LNCAP (cell line): ENCODE measurements around the gene MFSD11.

Experiments
- CTCF ChIP-seq: fragments of 450-650 bp; IDR thresholded peaks from 2 replicates; pipeline ENCODE4 v1.5.1; 2017; ENCODE audit warnings: mild to moderate bottlenecking

The MFSD11 gene

GRCh38 chr17:76727745-76728456, 10.0 kb upstream of the MFSD11 start:
- no peak for TF ChIP-seq CTCF

DNA sequence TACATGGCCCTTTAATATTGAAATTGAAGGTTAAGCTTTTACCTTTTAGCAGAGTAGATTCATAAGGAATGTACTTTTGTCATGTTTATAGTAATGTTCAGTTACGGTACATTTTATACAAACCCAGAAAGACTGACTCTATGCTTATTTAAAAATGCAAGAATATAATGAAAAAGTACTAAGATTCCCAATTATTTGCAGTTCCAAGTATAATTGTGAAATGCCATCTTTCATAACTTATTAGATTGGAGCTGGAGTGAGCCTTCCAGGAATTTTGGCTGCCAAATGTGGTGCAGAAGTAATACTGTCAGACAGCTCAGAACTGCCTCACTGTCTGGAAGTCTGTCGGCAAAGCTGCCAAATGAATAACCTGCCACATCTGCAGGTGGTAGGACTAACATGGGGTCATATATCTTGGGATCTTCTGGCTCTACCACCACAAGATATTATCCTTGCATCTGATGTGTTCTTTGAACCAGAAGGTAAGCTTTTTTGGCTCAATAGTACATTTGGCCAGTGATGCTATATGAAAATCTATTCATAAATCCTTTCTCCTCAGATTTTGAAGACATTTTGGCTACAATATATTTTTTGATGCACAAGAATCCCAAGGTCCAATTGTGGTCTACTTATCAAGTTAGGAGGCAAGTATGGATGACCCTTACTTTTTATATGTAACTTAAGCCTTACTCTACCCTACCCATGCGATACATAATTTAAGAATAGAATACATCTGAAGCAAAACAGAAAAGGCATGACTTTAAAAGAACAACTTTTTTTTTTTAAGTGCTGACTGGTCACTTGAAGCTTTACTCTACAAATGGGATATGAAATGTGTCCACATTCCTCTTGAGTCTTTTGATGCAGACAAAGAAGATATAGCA, 4.9 kb upstream of the MFSD11 start:
- no peak for TF ChIP-seq CTCF

DNA sequence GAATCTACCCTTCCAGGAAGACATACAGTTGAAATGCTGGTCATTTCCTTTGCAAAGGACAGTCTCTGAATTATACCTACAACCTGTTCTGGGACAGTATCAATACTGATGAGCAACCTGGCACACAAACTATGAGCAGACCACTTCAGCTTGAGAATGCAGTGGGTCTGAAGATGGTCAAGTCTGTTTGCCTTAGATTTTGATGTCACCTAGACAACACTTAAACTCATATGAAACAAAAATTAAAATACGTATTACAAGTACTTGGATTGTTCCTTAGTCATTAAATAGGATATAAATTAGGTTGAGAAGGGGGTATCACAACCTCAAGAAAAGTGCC, 4.3 kb upstream of the MFSD11 start:
- TF ChIP-seq CTCF = no peak

GRCh38 chr17:76734080-76734840, 3.7 kb upstream of the MFSD11 start:
- no peak for TF ChIP-seq CTCF

DNA sequence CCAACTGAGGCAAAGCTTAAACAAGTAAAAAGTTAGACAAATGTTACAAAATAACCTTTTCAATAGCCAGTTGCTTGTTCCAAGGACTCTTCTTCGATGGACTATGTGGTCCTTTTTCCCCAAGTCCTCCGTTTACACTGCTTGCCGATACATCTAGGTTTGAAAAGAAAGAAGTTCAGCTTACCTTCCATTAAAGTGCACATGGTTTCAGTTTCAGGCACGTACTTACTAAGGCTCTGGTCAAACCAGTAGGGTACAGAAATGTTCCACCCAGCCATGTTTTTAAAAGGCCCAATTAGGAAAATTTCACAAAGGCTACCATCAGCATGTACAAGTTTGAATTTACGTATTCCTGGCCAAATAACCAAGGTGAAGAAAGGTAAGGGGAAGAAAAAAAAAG, 2.9 kb upstream of the MFSD11 start:
- TF ChIP-seq CTCF = no peak

DNA sequence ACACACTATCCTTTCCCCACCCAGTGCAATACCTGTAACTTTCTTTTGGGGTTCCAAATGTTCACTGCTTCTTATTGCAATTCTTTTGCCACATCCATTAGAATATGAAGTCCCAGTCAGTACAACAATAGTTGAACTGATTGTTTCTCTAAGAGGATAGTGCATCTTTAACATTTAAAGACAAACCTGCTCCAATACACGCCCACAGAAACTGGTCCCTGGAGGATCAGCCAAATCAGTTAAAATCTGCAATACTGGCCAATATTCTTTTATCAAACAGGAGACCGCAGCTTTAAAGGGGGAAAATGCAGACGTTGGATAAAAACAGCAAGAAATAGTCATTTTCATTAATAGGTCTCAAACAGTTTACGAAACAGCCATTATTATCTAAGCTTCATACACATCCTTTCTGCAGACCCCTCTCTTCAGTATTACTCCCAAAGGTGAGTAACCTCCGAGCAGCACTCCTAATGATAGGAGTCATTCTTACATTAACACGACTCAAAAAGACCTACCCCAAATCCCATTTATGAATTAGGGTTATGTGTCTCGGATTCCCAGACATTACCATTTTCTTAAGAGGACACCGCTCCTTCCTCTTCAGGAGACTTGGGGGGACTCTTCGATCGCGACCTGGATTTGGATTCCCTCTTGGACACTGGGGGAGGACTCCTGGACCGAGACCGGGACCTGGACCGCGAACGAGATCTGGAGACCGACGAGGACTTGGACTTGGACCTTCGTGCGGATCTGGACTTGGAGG, 2.2 kb upstream of the MFSD11 start:
- no peak for TF ChIP-seq CTCF
